CD14-positive monocyte (primary cell): ENCODE results near the gene TAS1R1. TPM values are rescaled to one million over a fixed set of nuclear protein-coding genes. Genes with fewer than 3 reads are reported as not detected.

Experiments used
- DNase-seq, 3 donors: peaks; one replicate each; pipeline ENCODE4 v3.0.0-alpha.2; 2011 to 2022
- H2AFZ ChIP-seq: 2 replicates; pipeline ENCODE4 v1.6.0; 2012; ENCODE audit warnings: mild to moderate bottlenecking, low read depth, low read length, inconsistent platforms; ENCODE audit not compliant: insufficient read depth, poor library complexity, severe bottlenecking
- H3K27ac ChIP-seq, 2 donors: 1 replicate in 1 of 2; 2 replicates in 1 of 2; pipeline ENCODE4 v1.5.1; 2012 to 2013; ENCODE audit warnings: low read length in 2 of 2, control low read depth in 1 of 2, inconsistent platforms in 1 of 2, low read depth in 1 of 2, mild to moderate bottlenecking in 1 of 2
- H3K27me3 ChIP-seq, 2 donors: one replicate each; pipeline versions ENCODE4 v1.6.0 to v1.6.1; 2011 to 2013; ENCODE audit warnings: low read length in 2 of 2; ENCODE audit not compliant: control insufficient read depth in 2 of 2, insufficient read depth in 2 of 2
- H3K36me3 ChIP-seq, 2 donors: replicated peaks in 1 of 2; 1 replicate in 1 of 2; 2 replicates in 1 of 2; pipeline versions ENCODE4 v1.5.1 to v1.6.1; 2012 to 2013; ENCODE audit warnings: low read length in 2 of 2, control low read depth in 1 of 2, inconsistent platforms in 1 of 2, mild to moderate bottlenecking in 1 of 2; ENCODE audit not compliant: insufficient read depth in 2 of 2, control insufficient read depth in 1 of 2
- H3K4me1 ChIP-seq, 2 donors: 1 replicate in 1 of 2; 2 replicates in 1 of 2; pipeline versions ENCODE4 v1.5.1 to v1.6.1; 2012 to 2013; ENCODE audit warnings: low read length in 2 of 2, control low read depth in 1 of 2, inconsistent platforms in 1 of 2, mild to moderate bottlenecking in 1 of 2, moderate library complexity in 1 of 2; ENCODE audit not compliant: insufficient read depth in 2 of 2, control insufficient read depth in 1 of 2
- H3K4me2 ChIP-seq: replicated peaks from 2 replicates; pipeline ENCODE3; 2012; ENCODE audit warnings: low read length, moderate library complexity, mild to moderate bottlenecking; ENCODE audit not compliant: poor library complexity, severe bottlenecking; ENCODE audit errors: extremely low read depth
- H3K4me3 ChIP-seq, 3 experiments: fragments of 200-600 bp in 1 of 3; sonication (generic) in 1 of 3; replicated peaks in 1 of 3; 1 replicate in 2 of 3; 2 replicates in 1 of 3; pipeline ENCODE4 v1.5.1; 2011 to 2013; ENCODE audit warnings: low read length in 3 of 3, mild to moderate bottlenecking in 3 of 3, control low read depth in 2 of 3, low read depth in 2 of 3, inconsistent platforms in 1 of 3, moderate library complexity in 1 of 3
- H3K79me2 ChIP-seq: 2 replicates; pipeline ENCODE4 v1.6.0; 2012; ENCODE audit warnings: mild to moderate bottlenecking, control low read depth, inconsistent platforms, low read length, moderate library complexity; ENCODE audit not compliant: insufficient read depth
- H3K9ac ChIP-seq: 2 replicates; pipeline ENCODE4 v1.6.0; 2017; ENCODE audit warnings: low read length, mild to moderate bottlenecking; ENCODE audit not compliant: insufficient read depth, poor library complexity, severe bottlenecking
- H3K9me3 ChIP-seq, 2 donors: replicated peaks in 1 of 2; 1 replicate in 1 of 2; 2 replicates in 1 of 2; pipeline versions ENCODE4 v1.5.1 to v1.6.1; 2012 to 2013; ENCODE audit warnings: low read length in 2 of 2, control low read depth in 1 of 2; ENCODE audit not compliant: control insufficient read depth in 1 of 2, insufficient read depth in 1 of 2
- H4K20me1 ChIP-seq: 2 replicates; pipeline ENCODE4 v1.6.0; 2012; ENCODE audit warnings: mild to moderate bottlenecking, low read length, control low read depth, moderate library complexity; ENCODE audit not compliant: insufficient read depth
- H3K27ac Mint-ChIP-seq, 7 donors: one replicate each; pipeline ENCODE4 v1.8.0; 2020; ENCODE audit warnings: mild to moderate bottlenecking in 7 of 7, mixed read lengths in 7 of 7, moderate library complexity in 6 of 7, inconsistent platforms in 2 of 7
- H3K27me3 Mint-ChIP-seq, 3 donors: one replicate each; pipeline ENCODE4 v1.8.0; 2021 to 2022; ENCODE audit warnings: low read depth in 3 of 3, mild to moderate bottlenecking in 3 of 3, mixed read lengths in 3 of 3, moderate library complexity in 3 of 3, inconsistent platforms in 1 of 3
- H3K36me3 Mint-ChIP-seq, 2 donors: one replicate each; pipeline ENCODE4 v1.8.0; 2020; ENCODE audit warnings: mixed read lengths in 2 of 2, inconsistent platforms in 1 of 2, mild to moderate bottlenecking in 1 of 2
- H3K4me1 Mint-ChIP-seq: one replicate; pipeline ENCODE4 v1.8.0; 2020; ENCODE audit warnings: mild to moderate bottlenecking, mixed read lengths
- H3K4me3 Mint-ChIP-seq, 2 donors: one replicate each; pipeline ENCODE4 v1.8.0; 2020; ENCODE audit warnings: mild to moderate bottlenecking in 2 of 2, mixed read lengths in 2 of 2, moderate library complexity in 1 of 2
- H3K9me3 Mint-ChIP-seq, 7 donors: one replicate each; pipeline ENCODE4 v1.8.0; 2020 to 2022; ENCODE audit warnings: mixed read lengths in 7 of 7, mild to moderate bottlenecking in 6 of 7, moderate library complexity in 6 of 7, inconsistent platforms in 2 of 7
- WGBS: methylation state at CpG from one replicate; pipeline ENCODE4 v1.1.5; 2013; ENCODE audit warnings: missing lambda C conversion rate; ENCODE audit not compliant: insufficient coverage; 5-methylcytosine and 5-hydroxymethylcytosine counted together
- intact Hi-C, 2 donors: fragments of 100-400 bp; cut with micrococcal nuclease; formaldehyde crosslinking; loops; one replicate each; pipeline versions ENCODE4 v1.15.0 to v1.15.1; 2023
- polyA plus RNA-seq, 3 donors: library from polyadenylated mRNA; depleted of rRNA in 1 of 3; unstranded in 2 of 3; stranded (reverse) in 1 of 3; fragments of 300-500 nt in 2 of 3; fragments of >200 nt in 1 of 3; fragmentation: Illumina TruSeq in 2 of 3; gene quantifications; 1 replicate in 2 of 3; 2 replicates in 1 of 3; pipeline ENCODE4 v1.2.3, GENCODE V29; 2012 to 2021
- TF ChIP-seq, protein P1 (sequence below): fragments of 200-600 bp; IDR thresholded peaks from one replicate; pipeline ENCODE4 v1.8.0; 2022; ENCODE audit warnings: antibody characterized with exemption, mild to moderate bottlenecking

Gene TAS1R1
- polyA plus RNA-seq, 3 donors, result not detected

DNA sequence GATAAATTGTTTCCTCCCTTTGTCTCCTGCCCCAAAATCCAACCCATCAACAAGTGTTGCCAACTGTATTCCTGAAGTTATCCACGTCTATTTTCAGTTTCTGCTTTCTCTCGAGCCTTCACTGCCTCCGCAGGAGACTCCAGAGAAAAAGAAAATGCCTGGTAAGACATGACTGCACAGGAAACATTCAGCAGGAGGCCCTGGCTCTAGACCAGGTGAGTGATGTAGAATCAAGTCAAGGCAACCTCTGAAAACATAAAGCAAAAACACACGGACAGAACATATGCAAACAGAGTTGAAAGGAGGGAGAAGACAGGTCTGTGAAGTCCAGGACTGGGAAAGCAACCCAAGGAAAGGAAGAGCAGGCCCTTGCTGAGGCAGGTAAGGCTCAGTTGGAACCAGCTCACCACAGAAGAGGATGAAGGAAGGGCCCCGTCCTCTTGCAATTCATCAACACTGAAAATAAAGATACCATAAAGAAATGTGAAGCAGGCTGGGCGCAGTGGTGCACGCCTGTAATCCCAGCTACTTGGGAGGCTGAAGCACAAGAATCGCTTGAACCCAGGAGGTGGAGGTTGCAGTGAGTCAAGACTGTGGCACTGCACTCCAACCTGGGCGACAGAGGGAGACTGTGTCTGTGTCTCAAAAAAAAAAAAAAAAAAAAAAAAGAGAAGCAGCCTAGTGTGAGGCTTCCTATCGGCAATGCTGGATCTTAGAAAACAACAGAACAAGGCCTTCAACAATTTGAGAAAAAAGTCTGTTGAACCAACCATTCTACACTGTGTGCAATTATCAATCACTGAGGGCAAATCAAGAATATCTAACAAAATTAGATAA is 9.6 kb upstream of the TAS1R1 start:
- intact Hi-C loops, result loop anchor here in 1 of 2 donors (5.0 kb wide), 1 partner anchor 387 kb away; no protein-coding TSS in a partner anchor
- no peak overlapping the region for H3K9ac ChIP-seq
- peaks cover 0 to 1% (median 0%) of the 10 kb centered on the region in 7 donors for H3K9me3 Mint-ChIP-seq
- H3K36me3 Mint-ChIP-seq, result peaks cover 72 to 97% of the 10 kb centered on the region in 2 donors
- no peaks in the 10 kb centered on the region for H3K79me2 ChIP-seq
- peaks cover 18% of the 10 kb centered on the region for H3K4me1 Mint-ChIP-seq
- H3K36me3 ChIP-seq, result peaks cover 64 to 94% of the 10 kb centered on the region in 2 donors
- TF ChIP-seq, protein P1, sequence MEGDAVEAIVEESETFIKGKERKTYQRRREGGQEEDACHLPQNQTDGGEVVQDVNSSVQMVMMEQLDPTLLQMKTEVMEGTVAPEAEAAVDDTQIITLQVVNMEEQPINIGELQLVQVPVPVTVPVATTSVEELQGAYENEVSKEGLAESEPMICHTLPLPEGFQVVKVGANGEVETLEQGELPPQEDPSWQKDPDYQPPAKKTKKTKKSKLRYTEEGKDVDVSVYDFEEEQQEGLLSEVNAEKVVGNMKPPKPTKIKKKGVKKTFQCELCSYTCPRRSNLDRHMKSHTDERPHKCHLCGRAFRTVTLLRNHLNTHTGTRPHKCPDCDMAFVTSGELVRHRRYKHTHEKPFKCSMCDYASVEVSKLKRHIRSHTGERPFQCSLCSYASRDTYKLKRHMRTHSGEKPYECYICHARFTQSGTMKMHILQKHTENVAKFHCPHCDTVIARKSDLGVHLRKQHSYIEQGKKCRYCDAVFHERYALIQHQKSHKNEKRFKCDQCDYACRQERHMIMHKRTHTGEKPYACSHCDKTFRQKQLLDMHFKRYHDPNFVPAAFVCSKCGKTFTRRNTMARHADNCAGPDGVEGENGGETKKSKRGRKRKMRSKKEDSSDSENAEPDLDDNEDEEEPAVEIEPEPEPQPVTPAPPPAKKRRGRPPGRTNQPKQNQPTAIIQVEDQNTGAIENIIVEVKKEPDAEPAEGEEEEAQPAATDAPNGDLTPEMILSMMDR, result no peak
- WGBS, result 60% methylated on average over 3 of the region's 10 CpGs
- H3K4me3 ChIP-seq, result no peak overlapping the region
- H3K4me3 Mint-ChIP-seq, result no peak overlapping the region
- H3K27ac ChIP-seq, result no peak overlapping the region
- H3K4me1 ChIP-seq, result peaks cover 6 to 7% of the 10 kb centered on the region in 2 donors
- no peaks in the 10 kb centered on the region for H3K27me3 ChIP-seq
- peaks cover 8% of the 10 kb centered on the region for H4K20me1 ChIP-seq
- H2AFZ ChIP-seq, result no peak overlapping the region
- no peaks in the 10 kb centered on the region for H3K9me3 ChIP-seq
- peak overlapping the region in 1 of 7 donors; percentile 8 for H3K27ac Mint-ChIP-seq
- no peaks in the 10 kb centered on the region for H3K27me3 Mint-ChIP-seq
- no peak overlapping the region for H3K4me2 ChIP-seq
- no peak for DNase-seq

DNA sequence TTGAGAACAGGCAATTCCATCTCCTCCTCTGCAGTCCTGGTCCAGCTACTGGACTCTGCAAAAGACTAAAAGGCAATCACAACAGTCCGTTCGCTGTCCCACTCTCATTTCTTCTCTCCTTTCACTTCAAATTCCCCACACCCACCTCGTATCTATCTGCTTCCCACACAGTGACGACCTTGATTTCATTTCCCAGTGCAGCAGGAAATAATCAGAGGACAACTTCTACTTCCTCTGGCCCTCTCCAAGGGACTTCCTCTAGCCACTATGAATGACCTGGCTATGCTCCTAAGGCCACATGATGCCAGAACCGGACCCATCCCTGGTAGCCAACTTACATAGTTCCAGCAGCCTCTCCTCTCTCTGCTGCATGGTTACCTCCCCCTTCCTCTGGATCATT is 8.8 kb upstream of the TAS1R1 start:
- TF ChIP-seq, protein P1, result no peak
- DNase-seq, result no peak
- peak overlapping the region; percentile 2 to 55 (median 28) for H3K27ac Mint-ChIP-seq
- H3K9me3 ChIP-seq, result no peaks in the 10 kb centered on the region
- H3K36me3 Mint-ChIP-seq, result peaks cover 64 to 96% of the 10 kb centered on the region in 2 donors
- no peak overlapping the region for H3K4me3 Mint-ChIP-seq
- H3K4me3 ChIP-seq, result no peak overlapping the region
- no peaks in the 10 kb centered on the region for H3K79me2 ChIP-seq
- H3K4me1 Mint-ChIP-seq, result peaks cover 18% of the 10 kb centered on the region
- peak overlapping the region in 1 of 2 donors; percentile 28 for H3K27ac ChIP-seq
- intact Hi-C loops, result loop anchor here in 1 of 2 donors (5.0 kb wide), 1 partner anchor 386 kb away; no protein-coding TSS in a partner anchor
- H3K4me1 ChIP-seq, result peaks cover 6 to 7% of the 10 kb centered on the region in 2 donors
- peaks cover 62 to 86% of the 10 kb centered on the region in 2 donors for H3K36me3 ChIP-seq
- H2AFZ ChIP-seq, result no peak overlapping the region
- WGBS, result 57% methylated on average over 5 of the region's 5 CpGs
- no peaks in the 10 kb centered on the region for H3K27me3 ChIP-seq
- no peak overlapping the region for H3K9ac ChIP-seq
- H3K9me3 Mint-ChIP-seq, result peaks cover 0 to 1% (median 0%) of the 10 kb centered on the region in 7 donors
- peaks cover 8% of the 10 kb centered on the region for H4K20me1 ChIP-seq
- no peak overlapping the region for H3K4me2 ChIP-seq
- H3K27me3 Mint-ChIP-seq, result no peaks in the 10 kb centered on the region
